WERI-Rb-1 (cell line): Measurements from ENCODE around the gene OOSP3.

Source experiments
- DNase-seq: peaks from one replicate; pipeline ENCODE4 v3.0.0-alpha.2; 2020
- H3K27ac ChIP-seq: fragments of 250-450 bp; sonication (Bioruptor Pico); 2 replicates; pipeline ENCODE4 v1.5.1; 2020; ENCODE audit warnings: mild to moderate bottlenecking, moderate library complexity
- H3K27me3 ChIP-seq: fragments of 250-450 bp; sonication (Bioruptor Pico); 2 replicates; pipeline ENCODE4 v1.5.1; 2021; ENCODE audit warnings: mild to moderate bottlenecking, low read depth, moderate library complexity; ENCODE audit not compliant: insufficient read depth, severe bottlenecking
- H3K36me3 ChIP-seq: fragments of 250-450 bp; sonication (Bioruptor Pico); 2 replicates; pipeline ENCODE4 v1.5.1; 2020; ENCODE audit warnings: mild to moderate bottlenecking, moderate library complexity
- H3K4me3 ChIP-seq: 2 replicates; pipeline ENCODE4 v1.5.1; 2011; ENCODE audit warnings: low read depth, mild to moderate bottlenecking, control low read depth, low read length
- H3K9me3 ChIP-seq: fragments of 250-450 bp; sonication (Bioruptor Pico); 2 replicates; pipeline ENCODE4 v1.5.1; 2021; ENCODE audit warnings: mild to moderate bottlenecking, moderate library complexity; ENCODE audit not compliant: severe bottlenecking
- CTCF ChIP-seq: IDR thresholded peaks from 2 replicates; pipeline ENCODE4 v1.5.1; 2011; ENCODE audit warnings: low read depth, mild to moderate bottlenecking, control low read depth, inconsistent platforms, low read length

Gene OOSP3

DNA sequence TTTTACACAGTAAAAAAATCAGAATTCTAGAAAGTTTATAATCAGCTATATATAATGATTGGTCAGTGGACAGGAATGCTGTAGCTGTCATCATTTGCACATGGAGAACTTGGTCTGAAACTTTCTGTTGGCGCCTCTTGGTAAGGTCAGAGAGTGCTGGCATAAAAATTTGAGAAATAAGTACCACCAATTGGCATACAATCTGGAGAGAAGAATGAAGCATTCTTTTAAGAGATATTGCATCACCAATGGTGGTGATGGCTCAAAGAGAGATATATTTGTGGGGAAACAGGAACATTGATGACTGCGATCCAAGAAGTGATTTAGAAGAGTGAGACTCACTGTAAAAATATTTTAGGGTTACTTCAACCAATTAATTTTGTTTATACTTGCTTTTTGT, 39.9 kb downstream of the OOSP3 start:
- no peak for DNase-seq
- no peaks in the 10 kb centered on the region for H3K27me3 ChIP-seq
- H3K4me3 ChIP-seq, result no peak overlapping the region
- H3K27ac ChIP-seq, result no peak overlapping the region
- no peaks in the 10 kb centered on the region for H3K36me3 ChIP-seq
- TF ChIP-seq CTCF, result no peak
- peaks cover 6% of the 10 kb centered on the region for H3K9me3 ChIP-seq

DNA sequence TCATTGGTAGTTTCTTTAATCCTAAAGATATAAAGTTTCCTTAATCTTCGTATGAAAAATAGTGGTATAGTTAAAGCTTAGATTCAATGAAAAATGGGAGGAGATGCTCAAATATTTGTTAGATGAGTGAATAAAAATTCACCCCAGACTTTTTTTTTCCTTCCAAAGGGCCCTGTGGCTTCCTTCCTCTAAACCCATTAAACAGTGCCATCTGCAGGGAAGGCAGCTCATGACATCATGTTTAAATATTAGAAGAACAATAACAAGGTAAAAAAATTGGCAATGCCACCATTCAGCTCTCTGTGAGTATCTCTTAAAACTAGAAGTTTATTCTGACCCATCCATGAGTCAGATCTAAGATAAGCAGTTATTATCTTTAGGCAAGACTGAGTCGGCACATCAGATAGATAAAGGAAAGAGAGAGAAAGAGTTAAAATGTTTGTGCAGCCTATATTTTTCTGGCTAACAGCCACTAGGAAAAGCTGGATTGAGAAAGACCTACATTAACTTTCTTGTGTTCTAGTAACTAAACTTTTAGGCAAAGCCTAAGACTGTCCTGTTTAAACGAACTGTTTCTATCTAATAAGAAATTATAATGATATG, 40.5 kb downstream of the OOSP3 start:
- Histone ChIP-seq H3K27me3 (no peaks in the 10 kb centered on the region), H3K4me3 (no peak overlapping the region), H3K9me3 (peaks cover 10% of the 10 kb centered on the region), H3K36me3 (no peaks in the 10 kb centered on the region), H3K27ac (no peak overlapping the region)
- DNase-seq, result peak; percentile 40
- peak; percentile 18; the same call in 1 of the 2 replicates for TF ChIP-seq CTCF

GRCh38 chr11:59923813-59924212, 45.2 kb downstream of the OOSP3 start:
- DNase-seq, result no peak
- H3K4me3 ChIP-seq, result no peak overlapping the region
- H3K36me3 ChIP-seq, result no peaks in the 10 kb centered on the region
- H3K27ac ChIP-seq, result no peak overlapping the region
- H3K27me3 ChIP-seq, result no peaks in the 10 kb centered on the region
- no peak for TF ChIP-seq CTCF
- H3K9me3 ChIP-seq, result peaks cover 10% of the 10 kb centered on the region

- no peak overlapping the region for H3K27ac ChIP-seq
- no peak overlapping the region for H3K4me3 ChIP-seq
- peaks cover 3% of the 10 kb centered on the region for H3K9me3 ChIP-seq
- TF ChIP-seq CTCF, result no peak
- H3K27me3 ChIP-seq, result no peaks in the 10 kb centered on the region
- no peak for DNase-seq
- H3K36me3 ChIP-seq, result no peaks in the 10 kb centered on the region
Measured at GRCh38 chr11:59931688-59932087, 53.1 kb downstream of the OOSP3 start.

- DNase-seq, result no peak
Measured at GRCh38 chr11:59938132-59938531, 59.5 kb downstream of the OOSP3 start, which contains the start of gene OOSP1. Gene OOSP1 (plus strand): TSS chr11:59938432. CDS start chr11:59938455, 23 bp downstream.

More at GRCh38 chr11:59938132-59938531, 59.5 kb downstream of the OOSP3 start, which contains the start of gene OOSP1:
- Histone ChIP-seq H3K9me3 (no peaks in the 10 kb centered on the region), H3K36me3 (no peaks in the 10 kb centered on the region), H3K4me3 (no peak within 1 kb of the TSS), H3K27me3 (no peaks in the 10 kb centered on the region), H3K27ac (no peak within 1 kb of the TSS)
- TF ChIP-seq CTCF, result no peak
